Left lung (tissue), 10 donors: ENCODE data around the gene ZFP57. TPM values are rescaled to one million over a fixed set of nuclear protein-coding genes. Genes with fewer than 3 reads are reported as not detected.

ENCODE experiments used
- ATAC-seq: fragments of 200-7000 bp; cut with Tn5 transposase; one replicate; pipeline ENCODE4 v1.9.1; 2020; ENCODE audit warnings: moderate library complexity
- DNase-seq, 4 donors: peaks; one replicate each; pipeline ENCODE4 v3.0.0-alpha.2; 2013 to 2020
- H3K27ac ChIP-seq, 2 donors: fragments of 200-600 bp; sonication (generic) in 1 of 2; one replicate each; pipeline versions ENCODE4 v1.5.0 to v1.8.0; 2020 to 2021
- H3K27me3 ChIP-seq, 2 donors: fragments of 200-600 bp; sonication (generic) in 1 of 2; one replicate each; pipeline versions ENCODE4 v1.5.0 to v1.8.0; 2020 to 2021
- H3K36me3 ChIP-seq, 2 donors: fragments of 200-600 bp; sonication (generic) in 1 of 2; one replicate each; pipeline versions ENCODE4 v1.5.0 to v1.8.0; 2020 to 2021
- H3K4me1 ChIP-seq, 2 donors: fragments of 200-600 bp; one replicate each; pipeline ENCODE4 v1.8.0; 2021
- H3K4me3 ChIP-seq, 2 donors: fragments of 200-600 bp; sonication (generic) in 1 of 2; one replicate each; pipeline versions ENCODE4 v1.5.0 to v1.8.0; 2020 to 2021; ENCODE audit warnings: mild to moderate bottlenecking in 1 of 2
- H3K9me3 ChIP-seq, 2 donors: fragments of 200-600 bp; sonication (generic) in 1 of 2; one replicate each; pipeline versions ENCODE4 v1.5.0 to v1.8.0; 2020 to 2021
- intact Hi-C, 2 donors: fragments of 100-400 bp; cut with DNase I; formaldehyde crosslinking; loops; one replicate each; pipeline versions ENCODE4 v1.11.2 to v1.14.2; 2022
- polyA plus RNA-seq, 6 donors: library from polyadenylated mRNA; unstranded; fragments of 120-200 nt; gene quantifications; one replicate each; pipeline ENCODE4 v1.2.1, GENCODE V29; 2013; ENCODE audit not compliant: insufficient read length in 6 of 6
- total RNA-seq, 2 donors: library from RNA; stranded (reverse); fragmentation: NEBNext Ultra II Directional; extraction: Animal tissue kit (Norgen Biotek cat#: 25700); gene quantifications; one replicate each; pipeline ENCODE4 v1.2.1, GENCODE V29; 2021
- TF ChIP-seq, protein P1 (sequence below), 2 donors: fragments of 200-600 bp; sonication (generic) in 1 of 2; IDR thresholded peaks; one replicate each; pipeline versions ENCODE4 v1.5.0 to v1.8.0; 2021; ENCODE audit warnings: antibody characterized with exemption in 2 of 2
- donor health status: DM: no; HTN: yes; CAD: no.
- donor health status: DM: no; HTN: no; CAD: no.

ZFP57 gene
- total and polyA plus RNA-seq, 8 donors = 0.61 to 0.68 TPM; not detected in 6

DNA sequence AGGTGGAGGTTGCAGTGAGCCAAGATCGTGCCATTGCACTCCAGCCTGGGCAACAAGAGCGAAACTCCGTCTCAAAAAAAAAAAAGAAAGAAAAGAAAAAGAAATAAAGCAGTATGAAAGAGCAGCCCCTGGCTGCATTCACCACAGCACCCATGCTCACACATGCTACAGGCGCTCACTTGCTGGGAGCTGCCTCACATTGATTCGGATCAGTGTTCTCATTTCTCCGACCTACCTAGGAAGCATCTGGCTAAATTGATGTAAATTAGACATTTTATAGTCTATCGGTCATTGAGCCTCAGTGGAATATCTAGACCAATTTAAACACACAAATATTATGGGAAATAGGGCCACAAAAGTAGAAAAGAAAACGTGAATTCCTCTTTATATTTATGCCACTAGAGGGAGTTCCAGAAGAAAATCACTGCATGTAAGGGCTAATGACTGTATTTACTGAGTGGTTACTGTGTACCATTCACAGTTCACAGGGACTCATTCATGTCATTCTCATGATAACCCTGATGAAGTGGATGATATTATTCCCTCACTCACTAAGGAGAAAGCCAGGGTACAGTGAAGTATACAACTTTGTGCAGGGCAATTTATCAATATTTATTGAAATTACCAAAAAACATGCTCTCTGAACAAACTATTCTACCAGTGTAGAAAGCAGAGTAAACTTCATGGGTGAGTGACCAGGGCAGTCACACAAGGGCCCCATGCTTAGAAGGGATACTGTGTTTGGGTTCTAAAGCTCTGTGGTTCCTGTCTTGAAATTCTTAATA, 29.3 kb downstream of the ZFP57 start:
- Histone ChIP-seq H3K36me3 (no peaks in the 10 kb centered on the region), H3K9me3 (no peaks in the 10 kb centered on the region), H3K4me3 (no peak overlapping the region), H3K27ac (no peak overlapping the region), H3K4me1 (peaks cover 0 to 10% of the 10 kb centered on the region in 2 donors), H3K27me3 (peaks cover 0 to 25% of the 10 kb centered on the region in 2 donors)
- ATAC-seq (no peak), DNase-seq (no peak)
- TF ChIP-seq, protein P1, sequence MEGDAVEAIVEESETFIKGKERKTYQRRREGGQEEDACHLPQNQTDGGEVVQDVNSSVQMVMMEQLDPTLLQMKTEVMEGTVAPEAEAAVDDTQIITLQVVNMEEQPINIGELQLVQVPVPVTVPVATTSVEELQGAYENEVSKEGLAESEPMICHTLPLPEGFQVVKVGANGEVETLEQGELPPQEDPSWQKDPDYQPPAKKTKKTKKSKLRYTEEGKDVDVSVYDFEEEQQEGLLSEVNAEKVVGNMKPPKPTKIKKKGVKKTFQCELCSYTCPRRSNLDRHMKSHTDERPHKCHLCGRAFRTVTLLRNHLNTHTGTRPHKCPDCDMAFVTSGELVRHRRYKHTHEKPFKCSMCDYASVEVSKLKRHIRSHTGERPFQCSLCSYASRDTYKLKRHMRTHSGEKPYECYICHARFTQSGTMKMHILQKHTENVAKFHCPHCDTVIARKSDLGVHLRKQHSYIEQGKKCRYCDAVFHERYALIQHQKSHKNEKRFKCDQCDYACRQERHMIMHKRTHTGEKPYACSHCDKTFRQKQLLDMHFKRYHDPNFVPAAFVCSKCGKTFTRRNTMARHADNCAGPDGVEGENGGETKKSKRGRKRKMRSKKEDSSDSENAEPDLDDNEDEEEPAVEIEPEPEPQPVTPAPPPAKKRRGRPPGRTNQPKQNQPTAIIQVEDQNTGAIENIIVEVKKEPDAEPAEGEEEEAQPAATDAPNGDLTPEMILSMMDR (IDR thresholded peaks at IDR 0.05) = peak; percentile 51 to 69
- intact Hi-C loops = no loop called here

DNA sequence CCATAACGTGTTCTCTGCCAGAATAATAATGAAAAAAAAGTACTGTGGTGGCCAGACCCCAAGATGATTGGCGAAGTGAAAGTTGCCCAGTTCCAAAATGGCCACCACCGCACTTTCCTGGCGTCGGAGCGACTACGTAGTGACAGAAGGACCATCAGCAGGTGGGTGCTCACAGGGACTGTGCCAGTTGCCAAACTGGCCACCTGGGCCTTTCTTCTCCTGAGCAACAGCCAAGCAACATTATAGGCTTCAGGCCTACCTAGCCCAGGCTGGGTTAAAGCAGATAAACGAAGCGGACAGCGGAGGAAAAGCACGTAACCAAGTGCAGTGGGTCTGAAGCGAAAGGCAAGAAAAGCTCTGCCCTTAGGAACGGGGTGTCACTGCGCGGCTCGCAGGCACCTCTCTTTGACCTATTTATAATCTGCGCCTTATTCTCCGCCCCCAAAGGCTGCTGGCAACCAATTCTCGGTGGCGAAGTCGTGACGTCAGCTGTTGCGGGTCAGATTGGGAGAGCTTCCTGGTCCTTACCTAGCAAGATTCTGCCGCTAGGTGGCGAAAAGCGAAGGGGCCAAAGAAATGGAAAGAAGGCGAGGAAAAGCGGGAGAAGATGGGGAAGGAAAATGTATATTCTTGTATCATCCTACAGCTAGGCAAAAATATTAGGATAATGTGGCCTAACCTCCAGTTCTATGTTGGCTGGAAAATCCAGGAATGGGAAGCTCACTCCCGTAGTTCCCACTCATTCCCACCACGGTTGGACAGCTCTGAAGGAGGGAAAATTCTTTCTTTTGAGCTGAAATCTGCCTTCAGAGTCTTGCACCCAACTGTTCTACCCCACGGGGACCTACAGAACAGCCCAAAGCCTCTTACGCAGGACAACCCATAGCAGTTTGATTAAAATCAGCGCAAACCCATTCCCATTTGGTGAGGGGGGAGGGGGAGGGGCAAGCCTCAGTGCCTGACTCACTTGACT, 31.0 kb downstream of the ZFP57 start:
- Histone ChIP-seq H3K27ac (peak overlapping the region; percentile 97 to 98), H3K27me3 (peaks cover 0 to 11% of the 10 kb centered on the region in 2 donors), H3K36me3 (no peaks in the 10 kb centered on the region), H3K9me3 (no peaks in the 10 kb centered on the region), H3K4me1 (peaks cover 0 to 10% of the 10 kb centered on the region in 2 donors), H3K4me3 (peak overlapping the region; percentile 49 to 55)
- ATAC-seq (peak; percentile 95), DNase-seq (peak; percentile 96 to 99 (median 98))
- TF ChIP-seq, protein P1 (IDR thresholded peaks at IDR 0.05) = peak; percentile 95 to 96
- intact Hi-C loops = no loop called here

DNA sequence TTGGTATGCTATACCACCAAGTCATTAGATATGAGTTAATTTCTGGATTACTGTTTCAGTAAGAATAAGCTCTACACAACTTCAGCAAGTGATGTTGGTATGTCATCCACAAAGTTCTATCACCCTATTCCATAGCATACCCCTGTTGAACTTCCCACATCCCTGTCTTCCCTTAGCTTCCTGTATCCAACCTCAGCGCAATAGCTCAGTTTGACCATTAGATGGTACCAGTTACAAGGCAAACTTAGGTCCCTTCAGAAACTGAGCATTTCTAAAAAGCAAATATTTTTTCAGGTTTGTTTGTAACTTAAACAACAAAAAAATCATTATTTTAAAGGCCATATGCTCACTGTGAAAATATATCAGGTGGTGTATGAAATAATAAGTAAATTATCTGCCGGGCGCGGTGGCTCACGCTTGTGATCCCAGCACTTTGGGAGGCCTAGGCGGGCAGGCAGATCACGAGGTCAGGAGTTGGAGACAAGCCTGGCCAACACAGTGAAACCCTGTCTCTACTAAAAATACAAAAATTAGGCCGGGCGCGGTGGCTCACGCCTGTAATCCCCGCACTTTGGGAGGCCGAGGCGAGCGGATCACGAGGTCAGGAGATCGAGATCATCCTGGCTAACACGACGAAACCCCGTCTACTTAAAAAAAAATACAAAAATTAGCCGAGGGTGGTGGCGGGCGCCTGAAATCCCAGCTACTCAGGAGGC, 32.9 kb downstream of the ZFP57 start:
- Histone ChIP-seq H3K27me3 (no peaks in the 10 kb centered on the region), H3K4me3 (no peak overlapping the region), H3K27ac (no peak overlapping the region), H3K36me3 (no peaks in the 10 kb centered on the region), H3K4me1 (peaks cover 0 to 5% of the 10 kb centered on the region in 2 donors), H3K9me3 (no peaks in the 10 kb centered on the region)
- ATAC-seq = peak; percentile 15
- no peak for DNase-seq
- intact Hi-C loops = no loop called here
- TF ChIP-seq, protein P1 (IDR thresholded peaks at IDR 0.05) = peak; percentile 19 to 51

DNA sequence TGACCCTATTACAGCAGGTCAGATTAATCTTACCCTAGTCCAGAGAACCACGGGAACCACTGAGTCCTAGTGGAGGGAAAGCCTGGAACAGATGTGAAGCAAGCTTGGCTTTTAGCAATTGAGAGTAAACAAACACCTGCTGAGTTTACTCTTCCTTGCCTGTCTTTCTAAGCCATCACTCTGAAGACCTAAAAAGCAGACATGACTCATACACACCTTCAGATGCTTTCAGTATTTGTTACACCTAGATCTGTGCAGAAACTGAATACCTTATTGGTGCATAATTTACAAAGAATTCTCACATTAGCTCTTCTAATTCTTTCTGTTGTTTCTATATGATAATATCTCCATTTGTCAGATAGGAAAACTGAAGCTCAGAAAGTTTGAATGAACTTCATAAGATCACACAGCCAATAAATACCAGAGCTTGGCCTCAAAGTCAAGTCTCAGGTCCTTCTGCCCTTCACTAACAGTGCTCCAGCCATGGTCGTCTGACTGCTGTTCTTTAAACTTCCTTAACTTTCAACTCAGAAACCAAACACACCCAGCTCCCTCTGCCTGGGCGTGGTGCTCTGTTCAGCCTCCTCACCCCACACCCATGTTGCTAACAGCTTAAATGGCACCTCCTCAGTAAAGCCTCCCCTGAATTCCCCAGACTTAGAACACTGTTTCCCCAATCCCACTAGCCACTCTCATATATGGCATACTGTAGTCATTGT, 39.4 kb downstream of the ZFP57 start:
- Histone ChIP-seq H3K27me3 (no peaks in the 10 kb centered on the region), H3K27ac (no peak overlapping the region), H3K36me3 (no peaks in the 10 kb centered on the region), H3K9me3 (no peaks in the 10 kb centered on the region), H3K4me3 (no peak overlapping the region), H3K4me1 (no peaks in the 10 kb centered on the region)
- intact Hi-C loops = no loop called here
- no peak for DNase-seq
- TF ChIP-seq, protein P1 (IDR thresholded peaks at IDR 0.05) = no peak
- ATAC-seq = peak; percentile 59
